OCI-LY1 (cell line): ENCODE results near the gene PLCB4.
A peak's percentile ranks its signal among the peaks of the same experiment; 100 is the strongest.

Experiments used
- CTCF ChIP-seq: fragments of 200-600 bp; sonication (generic), shearing (Covaris generic); IDR thresholded peaks from 2 replicates; pipeline ENCODE4 v1.5.1; 2017; ENCODE audit warnings: mild to moderate bottlenecking, antibody characterized with exemption, low read length, moderate library complexity, mixed read lengths
- EZH2 ChIP-seq: fragments of 200-600 bp; sonication (generic), shearing (Covaris generic); IDR thresholded peaks from 2 replicates; pipeline ENCODE4 v1.8.0; 2017; ENCODE audit warnings: borderline replicate concordance, mixed run types, mild to moderate bottlenecking, antibody characterized with exemption, low read length, moderate library complexity, mixed read lengths

GRCh38 chr20:9407805-9408421 lies 339.0 kb downstream of the PLCB4 start:
- peak; percentile 77 for TF ChIP-seq CTCF
- TF ChIP-seq EZH2 = no peak
